HT1080 (cell line): Measurements from ENCODE around the gene KIF6. TPM values are rescaled to one million over a fixed set of nuclear protein-coding genes. Genes with fewer than 3 reads are reported as not detected.
"Not testable (repeated sequence)": the region's sequence is repeated elsewhere in the genome, so short reads cannot be mapped to it uniquely, and the experiment has no call there.

Source experiments
- DNase-seq: peaks from one replicate; pipeline ENCODE4 v3.0.0-alpha.2; 2015; ENCODE audit warnings: low read depth
- total RNA-seq: library from RNA; depleted of rRNA; stranded (reverse); fragments of >200 nt; shearing (Covaris generic); gene quantifications from 2 replicates; pipeline ENCODE4 v1.2.3, GENCODE V29; 2014

Gene KIF6
- total RNA-seq, 1 experiment from 2014 or later = 2.9 TPM

DNA sequence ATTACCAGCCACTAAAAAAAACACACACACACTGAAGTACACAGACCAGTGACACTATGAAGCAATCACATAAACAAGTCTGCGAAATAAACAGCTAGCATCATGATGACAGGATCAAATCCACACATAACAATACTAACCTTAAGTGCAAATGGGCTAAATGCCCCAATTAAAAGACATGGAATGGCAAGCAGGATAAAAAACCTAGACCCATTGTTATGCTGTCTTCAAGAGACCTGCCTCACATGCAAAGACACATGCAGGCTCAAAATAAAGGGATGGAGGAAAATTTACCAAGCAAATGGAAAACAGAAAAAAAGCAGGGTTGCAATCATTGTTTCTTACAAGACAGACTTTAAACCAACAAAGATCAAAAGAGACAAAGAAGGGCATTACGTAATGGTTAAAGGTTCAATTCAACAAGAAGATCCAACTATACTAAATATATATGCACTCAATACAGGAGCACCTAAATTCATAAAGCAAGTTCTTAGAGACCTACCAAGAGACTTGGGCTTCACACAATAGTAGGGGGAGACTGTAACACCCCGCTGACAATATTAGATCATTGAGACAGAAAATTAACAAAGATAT, 222.7 kb downstream of the KIF6 start:
- not testable (repeated sequence) for DNase-seq

- no peak for DNase-seq
Observed at GRCh38 chr6:39499053-39499452, 226.2 kb downstream of the KIF6 start.

DNA sequence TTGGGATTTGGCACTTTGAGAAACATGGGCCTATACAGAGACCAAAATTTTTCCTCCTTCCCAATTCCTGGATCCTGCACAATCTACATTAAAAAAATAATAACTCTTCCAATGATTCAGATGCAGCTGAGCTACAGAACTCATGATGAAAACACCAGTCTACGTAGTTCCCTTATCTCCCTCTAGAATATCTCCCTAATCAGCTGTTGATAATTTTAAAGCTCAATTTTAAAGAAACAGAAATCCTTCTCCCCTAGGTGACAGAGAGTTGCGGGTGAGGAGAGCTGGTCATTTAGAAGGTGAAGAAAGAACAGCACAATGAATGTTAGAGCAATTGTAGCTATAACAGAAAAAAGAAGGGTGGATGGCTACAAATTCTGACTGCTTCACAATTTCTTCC, 227.1 kb downstream of the KIF6 start:
- DNase-seq = no peak

DNA sequence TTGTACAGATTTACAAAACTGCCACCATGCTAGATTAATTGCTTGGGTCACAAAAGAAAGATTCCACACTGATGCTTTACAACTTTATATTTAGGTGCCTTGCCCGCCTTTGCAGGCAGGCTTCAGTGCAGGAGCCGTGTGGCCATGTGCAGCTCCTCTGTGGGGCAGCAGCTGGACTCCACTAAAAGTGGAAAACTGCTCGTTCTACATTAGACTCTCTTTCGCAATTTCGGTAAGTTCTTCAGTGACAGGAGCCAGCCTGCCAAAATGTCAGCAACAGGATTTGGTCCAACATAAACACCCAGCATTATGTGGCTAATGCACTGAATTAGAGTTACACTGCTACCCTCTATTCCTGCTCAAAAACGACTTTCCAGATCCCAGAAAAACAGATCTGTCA, 228.3 kb downstream of the KIF6 start:
- DNase-seq = no peak

GRCh38 chr6:39496456-39496855, 228.8 kb downstream of the KIF6 start:
- DNase-seq = no peak

- no peak for DNase-seq
Observed at GRCh38 chr6:39495640-39496039, 229.6 kb downstream of the KIF6 start.

GRCh38 chr6:39494998-39495397, 230.2 kb downstream of the KIF6 start:
- DNase-seq = no peak

DNA sequence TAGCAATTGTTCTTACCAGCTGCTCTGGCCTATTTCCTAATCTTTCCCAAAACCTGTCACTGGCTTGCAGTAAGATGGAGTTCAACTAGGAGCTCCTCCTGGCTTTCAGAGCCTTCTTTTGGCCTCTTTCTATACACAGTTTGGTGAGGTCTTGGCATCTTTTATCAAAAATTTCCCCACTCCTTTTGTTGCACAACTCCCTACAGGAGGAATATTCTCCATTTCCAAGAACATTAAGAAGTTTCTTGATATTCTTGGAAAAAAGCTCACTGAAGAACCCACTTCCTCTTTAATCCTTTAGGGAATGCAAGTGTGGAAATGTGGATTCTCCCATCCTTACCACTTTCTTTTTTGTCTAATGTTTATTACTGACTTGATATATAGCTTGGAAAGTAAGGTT, 231.4 kb downstream of the KIF6 start:
- no peak for DNase-seq

DNA sequence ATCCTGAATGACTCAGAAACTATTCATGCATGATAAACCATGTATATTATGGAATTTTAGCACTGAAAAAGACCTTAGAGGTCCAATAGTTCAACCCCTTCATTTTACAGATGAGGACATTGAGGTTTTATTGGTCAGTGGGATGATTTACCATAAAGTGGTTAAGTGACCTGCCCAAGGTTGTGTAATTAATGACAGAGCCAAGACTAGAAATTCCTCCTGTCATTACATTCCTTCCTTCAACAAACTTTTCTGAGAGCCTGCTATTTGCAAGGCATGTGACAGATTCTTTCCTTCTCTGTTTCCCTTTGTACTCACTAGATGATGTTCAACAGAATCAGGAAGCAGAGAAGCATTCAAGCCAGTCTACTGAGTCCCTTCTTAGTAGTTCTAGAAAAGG, 232.0 kb downstream of the KIF6 start:
- peak; percentile 32 for DNase-seq

- DNase-seq = no peak
Observed at GRCh38 chr6:39490108-39490507, 235.1 kb downstream of the KIF6 start.

DNA sequence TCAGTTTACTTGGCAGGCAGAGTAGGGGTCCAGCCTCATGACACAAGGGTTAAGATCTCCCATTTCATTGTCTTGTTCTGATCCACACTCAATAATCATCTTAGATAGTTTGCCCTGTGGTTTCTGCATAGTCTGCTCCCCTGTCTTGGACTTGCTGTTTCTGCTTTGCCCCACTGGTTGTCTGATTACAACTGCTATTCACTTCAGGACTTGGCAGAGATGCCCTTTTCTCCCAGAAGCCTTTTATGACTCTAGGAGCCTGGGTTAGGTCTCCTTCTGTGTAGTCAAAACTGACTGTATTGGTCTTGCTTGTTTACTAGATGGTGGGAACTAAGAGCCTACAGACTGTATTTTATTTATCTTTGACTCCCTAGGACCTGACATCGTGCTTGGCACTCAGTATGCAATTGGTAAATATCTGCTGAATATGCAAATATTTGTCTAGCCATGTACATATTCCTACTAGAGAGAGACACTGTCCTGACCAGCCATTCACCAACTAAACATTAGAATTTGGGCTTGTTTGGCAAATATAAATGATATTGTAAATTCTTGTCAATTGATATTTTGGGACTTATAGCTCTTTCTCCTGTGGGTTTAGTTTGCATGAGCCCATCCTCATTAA, 236.8 kb downstream of the KIF6 start:
- DNase-seq = no peak

- no peak for DNase-seq
Observed at GRCh38 chr6:39484276-39484675, 240.9 kb downstream of the KIF6 start.

- DNase-seq = not testable (repeated sequence)
Observed at GRCh38 chr6:39479819-39480218, 245.4 kb downstream of the KIF6 start.

DNA sequence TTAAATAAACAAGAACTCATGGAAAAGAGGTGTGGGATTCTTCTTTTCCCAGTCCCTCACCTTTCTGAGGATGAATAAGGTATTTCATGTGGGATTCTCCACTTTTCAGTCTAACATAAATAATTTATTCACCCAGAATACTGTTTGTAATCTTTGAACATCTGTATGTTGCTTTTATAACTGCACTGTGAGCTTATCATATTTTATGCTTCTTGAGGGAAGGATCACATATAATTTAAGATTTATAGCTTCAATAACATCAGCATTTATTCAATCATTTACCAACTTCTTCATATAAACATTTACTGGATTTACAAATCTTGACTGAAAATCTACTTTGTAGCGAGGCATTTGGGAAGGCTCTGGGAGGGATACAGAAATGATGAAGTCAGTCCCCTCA, 248.5 kb downstream of the KIF6 start:
- no peak for DNase-seq

GRCh38 chr6:39476151-39476550, 249.1 kb downstream of the KIF6 start:
- DNase-seq = no peak

DNA sequence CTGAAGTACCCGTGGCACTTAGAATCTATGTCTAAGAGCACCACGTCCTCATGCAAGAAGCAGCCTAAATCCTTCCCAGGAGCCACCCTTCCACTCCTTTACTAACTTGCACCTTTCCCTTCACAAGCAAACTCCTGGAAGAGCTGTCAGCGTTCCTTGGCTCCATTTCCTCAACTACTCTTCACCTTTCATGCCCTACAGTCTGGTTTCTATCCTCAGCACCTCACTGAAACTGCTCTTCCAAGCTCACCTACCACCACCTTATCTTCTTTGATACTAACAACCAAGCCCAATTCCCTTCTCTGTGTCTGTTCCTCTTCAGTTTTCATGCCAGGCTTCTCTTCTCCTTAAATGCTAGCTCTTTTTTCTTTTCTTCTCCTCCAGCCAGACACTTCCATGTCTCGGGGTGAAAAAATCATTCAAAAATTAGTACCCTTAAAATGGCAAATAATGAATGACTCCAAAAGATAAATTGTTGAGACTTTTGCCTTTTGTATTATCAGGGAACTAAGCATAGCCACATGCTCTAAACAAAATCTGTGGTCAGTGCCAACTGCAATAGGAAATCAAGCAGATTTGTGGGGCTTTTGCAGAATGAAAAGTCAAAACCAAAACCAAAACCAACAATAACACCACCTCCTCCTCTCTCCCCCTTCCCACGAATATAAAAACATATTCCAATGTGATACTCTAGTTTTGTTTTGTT, 253.1 kb downstream of the KIF6 start:
- no peak for DNase-seq

DNA sequence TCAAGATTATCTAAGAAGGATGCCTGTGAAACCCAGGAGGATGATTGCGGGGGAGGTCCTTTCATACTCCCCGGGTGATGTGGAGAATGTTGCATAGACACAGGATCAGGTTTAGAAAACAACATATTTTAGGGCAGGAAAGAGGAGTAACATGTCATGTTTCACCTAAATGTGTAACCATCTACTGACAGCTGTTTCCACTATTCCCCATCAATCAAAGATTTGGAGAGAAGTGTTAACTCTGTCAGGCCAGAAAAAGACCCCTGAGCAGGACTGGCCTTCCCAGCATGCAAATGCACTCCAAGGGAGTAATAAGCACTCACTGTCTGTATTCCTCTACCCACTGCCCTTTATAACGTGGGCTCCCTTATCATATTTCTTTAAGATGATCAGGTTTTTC, 254.7 kb downstream of the KIF6 start:
- DNase-seq = no peak

- no peak for DNase-seq
Observed at GRCh38 chr6:39468385-39468784, 256.8 kb downstream of the KIF6 start.

- peak; percentile 19 for DNase-seq
Observed at GRCh38 chr6:39466631-39467030, 258.6 kb downstream of the KIF6 start.

GRCh38 chr6:39465539-39465938, 259.7 kb downstream of the KIF6 start:
- no peak for DNase-seq

GRCh38 chr6:39464067-39464466, 261.1 kb downstream of the KIF6 start:
- DNase-seq = no peak

DNA sequence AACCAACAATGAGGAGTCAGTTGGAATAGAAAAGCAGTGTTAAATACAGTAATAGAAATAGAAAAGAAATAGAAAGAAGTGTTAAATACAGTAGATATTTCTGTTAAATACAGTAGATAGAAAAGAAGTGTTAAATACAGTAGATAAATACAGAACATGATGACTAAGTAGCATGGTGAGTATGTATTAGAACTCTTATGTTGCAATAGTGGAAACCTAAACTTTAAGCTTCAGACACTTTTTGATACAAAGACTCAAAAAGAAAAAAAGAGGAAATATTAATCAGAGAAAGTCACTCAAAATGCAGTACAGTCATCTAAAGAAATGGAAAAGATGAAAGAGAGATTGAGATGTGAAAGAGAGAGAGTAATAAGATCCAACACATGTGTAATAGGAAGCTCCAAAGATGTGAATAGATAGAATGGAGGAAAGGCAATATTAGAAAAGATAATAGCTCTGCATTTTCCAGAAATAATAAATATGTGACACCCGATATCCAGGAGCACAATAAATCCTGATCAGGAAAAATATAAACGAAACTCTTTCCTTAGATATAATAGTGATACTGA, 271.2 kb downstream of the KIF6 start:
- no peak for DNase-seq

DNA sequence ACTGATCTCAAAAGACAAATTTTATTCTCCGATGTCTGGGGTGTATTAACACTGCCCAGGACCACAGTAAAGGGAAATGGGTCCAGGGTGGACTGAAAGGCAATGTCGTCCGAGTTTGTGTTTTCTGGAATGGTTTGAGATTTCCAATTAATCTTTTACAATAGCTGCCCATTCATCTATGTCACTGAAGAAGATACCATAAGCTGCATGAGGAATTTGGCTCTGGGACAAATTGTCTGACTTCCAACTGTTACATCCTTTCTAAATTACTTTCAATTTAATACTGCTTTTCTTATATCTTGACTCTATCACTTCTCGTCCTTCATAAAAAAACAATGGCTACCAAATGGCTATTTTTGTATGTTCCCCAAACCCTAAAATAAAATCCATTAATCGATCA, 272.0 kb downstream of the KIF6 start:
- DNase-seq = no peak
